H9 (cell line): Measurements from ENCODE around the gene FOXF2. TPM values are rescaled to one million over a fixed set of nuclear protein-coding genes. Genes with fewer than 3 reads are reported as not detected.
A peak's percentile ranks its signal among the peaks of the same experiment; 100 is the strongest.

Experiments used
- DNase-seq: peaks from one replicate; pipeline ENCODE4 v3.0.0-alpha.2; 2017
- H2AFZ ChIP-seq: one replicate; pipeline ENCODE4 v1.6.1; 2013; ENCODE audit warnings: mild to moderate bottlenecking, low read length, control low read depth, moderate library complexity
- H2AK5ac ChIP-seq: 2 replicates; pipeline ENCODE4 v1.6.1; 2013; ENCODE audit warnings: low read length, control low read depth, mixed read lengths; ENCODE audit not compliant: insufficient read length
- H2BK120ac ChIP-seq: one replicate; pipeline ENCODE4 v1.6.1; 2013; ENCODE audit warnings: low read depth, mild to moderate bottlenecking, low read length, control low read depth, inconsistent platforms; ENCODE audit not compliant: poor library complexity, severe bottlenecking
- H2BK12ac ChIP-seq: 2 replicates; pipeline ENCODE4 v1.6.1; 2013; ENCODE audit warnings: low read length, control low read depth, mixed read lengths, low read depth; ENCODE audit not compliant: insufficient read length
- H2BK15ac ChIP-seq: 2 replicates; pipeline ENCODE4 v1.6.1; 2013; ENCODE audit warnings: low read depth, low read length, control low read depth
- H2BK20ac ChIP-seq: one replicate; pipeline ENCODE4 v1.6.1; 2013; ENCODE audit warnings: low read depth, mild to moderate bottlenecking, low read length, control low read depth, inconsistent platforms; ENCODE audit not compliant: poor library complexity, severe bottlenecking
- H2BK5ac ChIP-seq: 2 replicates; pipeline ENCODE4 v1.6.1; 2013; ENCODE audit warnings: low read length, control low read depth, mixed read lengths; ENCODE audit not compliant: insufficient read length
- H3K14ac ChIP-seq: 2 replicates; pipeline ENCODE4 v1.6.1; 2013; ENCODE audit warnings: low read length, control low read depth; ENCODE audit not compliant: insufficient read depth
- H3K18ac ChIP-seq: 2 replicates; pipeline ENCODE4 v1.6.1; 2013; ENCODE audit warnings: low read depth, mild to moderate bottlenecking, mixed read lengths, low read length, control low read depth; ENCODE audit not compliant: insufficient read length
- H3K23ac ChIP-seq: 2 replicates; pipeline ENCODE4 v1.6.1; 2013; ENCODE audit warnings: low read length, control low read depth, mixed read lengths, low read depth; ENCODE audit not compliant: insufficient read length
- H3K23me2 ChIP-seq: 2 replicates; pipeline ENCODE4 v1.6.1; 2013; ENCODE audit warnings: low read depth, mild to moderate bottlenecking, mixed read lengths, low read length, control low read depth; ENCODE audit not compliant: insufficient read length, poor library complexity, severe bottlenecking
- H3K27ac ChIP-seq: 2 replicates; pipeline ENCODE4 v1.5.1; 2013; ENCODE audit warnings: low read length, control low read depth, mixed read lengths, low read depth; ENCODE audit not compliant: insufficient read length
- H3K27me3 ChIP-seq: 2 replicates; pipeline ENCODE4 v1.6.1; 2013; ENCODE audit warnings: low read length, control low read depth, inconsistent platforms; ENCODE audit not compliant: insufficient read depth
- H3K4ac ChIP-seq: 2 replicates; pipeline ENCODE4 v1.6.1; 2013; ENCODE audit warnings: low read depth, mild to moderate bottlenecking, control low read depth, inconsistent platforms, low read length, moderate library complexity
- H3K4me1 ChIP-seq: 2 replicates; pipeline ENCODE4 v1.6.1; 2013; ENCODE audit warnings: low read length, control low read depth, inconsistent platforms; ENCODE audit not compliant: insufficient read depth
- H3K4me2 ChIP-seq: 2 replicates; pipeline ENCODE4 v1.6.1; 2013; ENCODE audit warnings: low read length, control low read depth, mixed read lengths; ENCODE audit not compliant: insufficient read length, insufficient read depth
- H3K56ac ChIP-seq: 2 replicates; pipeline ENCODE4 v1.6.1; 2013; ENCODE audit warnings: low read depth, mild to moderate bottlenecking, mixed read lengths, low read length, control low read depth; ENCODE audit not compliant: insufficient read length
- H3K79me1 ChIP-seq: 2 replicates; pipeline ENCODE4 v1.6.1; 2013; ENCODE audit warnings: low read depth, mild to moderate bottlenecking, moderate library complexity, low read length, control low read depth, inconsistent platforms; ENCODE audit not compliant: insufficient read depth, poor library complexity, severe bottlenecking
- H3K79me2 ChIP-seq: 2 replicates; pipeline ENCODE4 v1.6.1; 2013; ENCODE audit warnings: low read length, control low read depth, inconsistent platforms; ENCODE audit not compliant: insufficient read depth
- H3K9ac ChIP-seq: 2 replicates; pipeline ENCODE4 v1.6.1; 2013; ENCODE audit warnings: low read length, control low read depth, mixed read lengths; ENCODE audit not compliant: insufficient read length; ENCODE audit errors: extremely low read depth
- H3K9me3 ChIP-seq: one replicate; pipeline ENCODE4 v1.6.1; 2013; ENCODE audit warnings: low read depth, low read length, inconsistent platforms; ENCODE audit not compliant: control insufficient read depth
- H3T11ph ChIP-seq: one replicate; pipeline ENCODE4 v1.6.1; 2013; ENCODE audit warnings: mild to moderate bottlenecking, low read length, control low read depth, inconsistent platforms
- H4K20me1 ChIP-seq: one replicate; pipeline ENCODE4 v1.6.1; 2013; ENCODE audit not compliant: control insufficient read depth, insufficient read length, insufficient read depth
- H4K5ac ChIP-seq: 2 replicates; pipeline ENCODE4 v1.6.1; 2013; ENCODE audit warnings: low read depth, mild to moderate bottlenecking, mixed read lengths, low read length, control low read depth; ENCODE audit not compliant: insufficient read length
- H4K8ac ChIP-seq: replicated peaks from 2 replicates; pipeline ENCODE4 v1.6.1; 2013; ENCODE audit warnings: low read length, control low read depth, mixed read lengths, low read depth; ENCODE audit not compliant: insufficient read length
- H4K91ac ChIP-seq: 2 replicates; pipeline ENCODE4 v1.6.1; 2013; ENCODE audit warnings: low read depth, mild to moderate bottlenecking, moderate library complexity, mixed read lengths, low read length, control low read depth; ENCODE audit not compliant: insufficient read length
- H3K27ac Mint-ChIP-seq, 3 experiments: 2 replicates in 2 of 3; 3 replicates in 1 of 3; pipeline ENCODE4 v1.8.0; 2020 to 2021; ENCODE audit warnings: mixed read lengths in 3 of 3, mild to moderate bottlenecking in 1 of 3, moderate library complexity in 1 of 3
- H3K27me3 Mint-ChIP-seq: 2 replicates; pipeline ENCODE4 v1.8.0; 2021; ENCODE audit warnings: low read depth, mild to moderate bottlenecking, moderate library complexity, mixed read lengths
- H3K36me3 Mint-ChIP-seq, 3 experiments: 2 replicates in 2 of 3; 3 replicates in 1 of 3; pipeline ENCODE4 v1.8.0; 2020 to 2021; ENCODE audit warnings: low read depth in 3 of 3, mixed read lengths in 3 of 3; ENCODE audit not compliant: insufficient read depth in 1 of 3
- H3K4me1 Mint-ChIP-seq, 2 experiments: 2 replicates each; pipeline ENCODE4 v1.8.0; 2020; ENCODE audit warnings: mixed read lengths in 2 of 2
- H3K4me3 Mint-ChIP-seq, 2 experiments: 2 replicates in 1 of 2; 3 replicates in 1 of 2; pipeline ENCODE4 v1.8.0; 2020 to 2021; ENCODE audit warnings: mild to moderate bottlenecking in 2 of 2, mixed read lengths in 2 of 2, moderate library complexity in 1 of 2
- H3K9me3 Mint-ChIP-seq, 2 experiments: 2 replicates in 1 of 2; 3 replicates in 1 of 2; pipeline ENCODE4 v1.8.0; 2020; ENCODE audit warnings: mild to moderate bottlenecking in 2 of 2, mixed read lengths in 2 of 2, moderate library complexity in 1 of 2
- WGBS: extraction: QIAGEN DNeasy Blood & Tissue Kit; methylation state at CpG from one replicate; pipeline ENCODE4 v1.1.7; 2013; ENCODE audit warnings: missing lambda C conversion rate, low lambda C conversion rate, mixed read lengths; ENCODE audit not compliant: insufficient read length; ENCODE audit errors: extremely low coverage; 5-methylcytosine and 5-hydroxymethylcytosine counted together
- total RNA-seq: library from RNA; stranded (reverse); gene quantifications from 2 replicates; pipeline ENCODE4 v1.2.1, GENCODE V29; 2021
- TF ChIP-seq, protein P1 (sequence below): fragments of 200-600 bp; sonication (generic); conservative IDR thresholded peaks from 3 replicates; pipeline ENCODE4 v1.8.0; 2021; ENCODE audit warnings: antibody characterized with exemption, mild to moderate bottlenecking

Gene FOXF2
- total RNA-seq, 1 experiment from 2014 or later: not detected

DNA sequence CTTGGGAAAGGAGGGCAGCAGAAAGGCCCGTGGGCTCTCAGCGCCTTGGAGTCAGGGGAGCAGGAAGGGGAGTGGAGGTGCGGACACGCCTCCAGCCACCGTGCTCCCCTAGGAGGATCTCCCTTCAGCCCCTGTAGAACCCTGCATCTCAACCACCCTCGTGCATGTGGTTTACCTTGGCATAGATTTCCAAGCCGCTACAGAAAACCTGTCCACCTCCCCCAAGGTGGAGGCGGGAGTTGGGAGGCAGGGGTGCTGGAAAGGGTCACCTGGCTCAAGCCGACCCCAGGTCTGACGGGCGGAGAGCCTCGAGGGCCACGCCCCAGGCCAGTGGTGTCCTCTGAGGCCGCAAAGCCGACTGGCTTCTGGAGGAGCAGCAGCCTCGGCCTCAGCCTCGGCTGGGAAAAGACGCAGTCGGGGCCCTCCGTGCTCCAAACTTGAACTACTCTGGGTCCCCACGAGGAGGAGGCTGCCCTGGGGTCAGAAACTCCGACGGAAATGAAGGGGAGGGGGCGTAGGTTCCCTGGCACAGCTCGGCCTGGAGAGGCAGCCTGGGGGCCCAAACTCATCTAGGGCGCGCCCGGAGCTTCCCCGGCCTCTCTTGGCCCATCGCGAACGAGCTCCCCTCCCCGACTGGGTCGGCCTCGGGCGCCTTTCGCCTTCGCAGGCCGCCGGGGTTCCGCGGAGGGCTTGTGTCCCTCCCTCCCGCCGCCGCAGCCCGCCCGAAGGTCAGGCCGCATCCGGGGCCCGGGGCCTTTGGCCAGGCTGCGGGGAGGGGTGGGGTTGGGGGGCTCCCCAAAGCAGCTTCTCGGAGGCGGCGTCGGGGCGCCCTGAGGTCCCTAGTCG is 6.3 kb upstream of the FOXF2 start:
- peak; percentile 78 for DNase-seq
- H3K4me2 ChIP-seq: peak overlapping the region; percentile 47
- H4K20me1 ChIP-seq: no peaks in the 10 kb centered on the region

More for the DNA sequence above, 6.3 kb upstream of the FOXF2 start:
- no CpG with 5 or more reads among the region's 57 CpGs for WGBS
- Histone ChIP-seq H3K23me2 (peaks cover 12% of the 10 kb centered on the region), H2BK12ac (no peak overlapping the region), H2BK120ac (no peak overlapping the region), H3K18ac (no peak overlapping the region), H3K79me1 (no peaks in the 10 kb centered on the region), H4K5ac (no peak overlapping the region), H3K79me2 (no peaks in the 10 kb centered on the region), H4K8ac (no peak overlapping the region), H2BK15ac (no peak overlapping the region), H3K4me1 (no peaks in the 10 kb centered on the region), H4K91ac (no peak overlapping the region), H3K27ac (no peak overlapping the region), H3K23ac (no peak overlapping the region), H3K56ac (no peak overlapping the region), H2AFZ (no peak overlapping the region), H3K14ac (no peak overlapping the region), H3K9me3 (no peaks in the 10 kb centered on the region), H2AK5ac (no peak overlapping the region), H3K27me3 (peaks cover 91% of the 10 kb centered on the region), H3T11ph (no peak overlapping the region), H2BK5ac (no peak overlapping the region), H3K9ac (no peak overlapping the region), H2BK20ac (no peak overlapping the region), H3K4ac (no peak overlapping the region)
- no peak overlapping the region for H3K27ac Mint-ChIP-seq
- peak overlapping the region; percentile 45 to 78 for H3K4me3 Mint-ChIP-seq
- no peaks in the 10 kb centered on the region for H3K36me3 Mint-ChIP-seq
- peaks cover 19 to 30% of the 10 kb centered on the region in 2 experiments for H3K4me1 Mint-ChIP-seq
- H3K9me3 Mint-ChIP-seq: peaks cover 0 to 7% of the 10 kb centered on the region in 2 experiments; a peak in 3 of 5 replicates
- peaks cover 99% of the 10 kb centered on the region for H3K27me3 Mint-ChIP-seq
- TF ChIP-seq, protein P1, sequence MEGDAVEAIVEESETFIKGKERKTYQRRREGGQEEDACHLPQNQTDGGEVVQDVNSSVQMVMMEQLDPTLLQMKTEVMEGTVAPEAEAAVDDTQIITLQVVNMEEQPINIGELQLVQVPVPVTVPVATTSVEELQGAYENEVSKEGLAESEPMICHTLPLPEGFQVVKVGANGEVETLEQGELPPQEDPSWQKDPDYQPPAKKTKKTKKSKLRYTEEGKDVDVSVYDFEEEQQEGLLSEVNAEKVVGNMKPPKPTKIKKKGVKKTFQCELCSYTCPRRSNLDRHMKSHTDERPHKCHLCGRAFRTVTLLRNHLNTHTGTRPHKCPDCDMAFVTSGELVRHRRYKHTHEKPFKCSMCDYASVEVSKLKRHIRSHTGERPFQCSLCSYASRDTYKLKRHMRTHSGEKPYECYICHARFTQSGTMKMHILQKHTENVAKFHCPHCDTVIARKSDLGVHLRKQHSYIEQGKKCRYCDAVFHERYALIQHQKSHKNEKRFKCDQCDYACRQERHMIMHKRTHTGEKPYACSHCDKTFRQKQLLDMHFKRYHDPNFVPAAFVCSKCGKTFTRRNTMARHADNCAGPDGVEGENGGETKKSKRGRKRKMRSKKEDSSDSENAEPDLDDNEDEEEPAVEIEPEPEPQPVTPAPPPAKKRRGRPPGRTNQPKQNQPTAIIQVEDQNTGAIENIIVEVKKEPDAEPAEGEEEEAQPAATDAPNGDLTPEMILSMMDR: no peak
